Activated naive CD4-positive, alpha-beta T cell treated with anti-CD3 and anti-CD28 coated beads for 36 hours (primary cell): ENCODE data around the gene GAPDH. TPM values are rescaled to one million over a fixed set of nuclear protein-coding genes. Genes with fewer than 3 reads are reported as not detected.
A peak's percentile ranks its signal among the peaks of the same experiment; 100 is the strongest.
"Not testable (repeated sequence)": the region's sequence is repeated elsewhere in the genome, so short reads cannot be mapped to it uniquely, and the experiment has no call there.

Experiments
- CTCF ChIA-PET: fragments of 350-600 bp; sonication (Branson Sonifier 250); formaldehyde crosslinking; loops from one replicate; lab custom pipeline; 2021; ENCODE audit warnings: antibody characterized with exemption; lab: Charles Lee
- DNase-seq: peaks from one replicate; pipeline ENCODE4 v3.0.0-alpha.2; 2020
- H3K27ac Mint-ChIP-seq: one replicate; pipeline ENCODE4 v1.8.0; 2021; ENCODE audit warnings: mild to moderate bottlenecking, mixed read lengths
- H3K27me3 Mint-ChIP-seq: one replicate; pipeline ENCODE4 v1.8.0; 2021; ENCODE audit warnings: low read depth, mixed read lengths
- H3K36me3 Mint-ChIP-seq: one replicate; pipeline ENCODE4 v1.8.0; 2021; ENCODE audit warnings: low read depth, mixed read lengths
- H3K4me1 Mint-ChIP-seq: one replicate; pipeline ENCODE4 v1.8.0; 2021; ENCODE audit warnings: low read depth, mixed read lengths
- H3K4me3 Mint-ChIP-seq: one replicate; pipeline ENCODE4 v1.8.0; 2021; ENCODE audit warnings: mild to moderate bottlenecking, moderate library complexity, mixed read lengths
- H3K9me3 Mint-ChIP-seq: one replicate; pipeline ENCODE4 v1.8.0; 2021; ENCODE audit warnings: mixed read lengths
- intact Hi-C: fragments of 100-400 bp; cut with micrococcal nuclease; formaldehyde crosslinking; loops from one replicate; pipeline ENCODE4 v1.15.1; 2023
- total RNA-seq, 2 experiments: library from RNA; stranded (reverse); gene quantifications; one replicate each; pipeline ENCODE4 v1.2.3, GENCODE V29; 2021

The GAPDH gene
- total RNA-seq, 2 experiments from 2014 or later: 6,537 to 6,787 TPM

DNA sequence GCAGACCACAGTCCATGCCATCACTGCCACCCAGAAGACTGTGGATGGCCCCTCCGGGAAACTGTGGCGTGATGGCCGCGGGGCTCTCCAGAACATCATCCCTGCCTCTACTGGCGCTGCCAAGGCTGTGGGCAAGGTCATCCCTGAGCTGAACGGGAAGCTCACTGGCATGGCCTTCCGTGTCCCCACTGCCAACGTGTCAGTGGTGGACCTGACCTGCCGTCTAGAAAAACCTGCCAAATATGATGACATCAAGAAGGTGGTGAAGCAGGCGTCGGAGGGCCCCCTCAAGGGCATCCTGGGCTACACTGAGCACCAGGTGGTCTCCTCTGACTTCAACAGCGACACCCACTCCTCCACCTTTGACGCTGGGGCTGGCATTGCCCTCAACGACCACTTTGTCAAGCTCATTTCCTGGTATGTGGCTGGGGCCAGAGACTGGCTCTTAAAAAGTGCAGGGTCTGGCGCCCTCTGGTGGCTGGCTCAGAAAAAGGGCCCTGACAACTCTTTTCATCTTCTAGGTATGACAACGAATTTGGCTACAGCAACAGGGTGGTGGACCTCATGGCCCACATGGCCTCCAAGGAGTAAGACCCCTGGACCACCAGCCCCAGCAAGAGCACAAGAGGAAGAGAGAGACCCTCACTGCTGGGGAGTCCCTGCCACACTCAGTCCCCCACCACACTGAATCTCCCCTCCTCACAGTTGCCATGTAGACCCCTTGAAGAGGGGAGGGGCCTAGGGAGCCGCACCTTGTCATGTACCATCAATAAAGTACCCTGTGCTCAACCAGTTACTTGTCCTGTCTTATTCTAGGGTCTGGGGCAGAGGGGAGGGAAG is 3.5 kb downstream of the GAPDH start:
- intact Hi-C loops: loop anchor here (1.0 kb wide), 1 partner anchor 114 kb away; no protein-coding TSS in a partner anchor
- Mint-ChIP-seq H3K36me3 (peaks cover 43% of the 10 kb centered on the region), H3K4me1 (peaks cover 59% of the 10 kb centered on the region), H3K4me3 (peak overlapping the region; percentile 94), H3K27ac (peak overlapping the region; percentile 85)
- not testable (repeated sequence) for H3K9me3 Mint-ChIP-seq, H3K27me3 Mint-ChIP-seq
- CTCF ChIA-PET: interaction anchor here (0.5 to 7.7 kb wide), 21 partner anchors 9 to 352 kb away, joined by 3 to 65 read pairs (median 4); partner anchors contain the start of genes IFFO1 and SPSB2
- DNase-seq: peak; percentile 91

DNA sequence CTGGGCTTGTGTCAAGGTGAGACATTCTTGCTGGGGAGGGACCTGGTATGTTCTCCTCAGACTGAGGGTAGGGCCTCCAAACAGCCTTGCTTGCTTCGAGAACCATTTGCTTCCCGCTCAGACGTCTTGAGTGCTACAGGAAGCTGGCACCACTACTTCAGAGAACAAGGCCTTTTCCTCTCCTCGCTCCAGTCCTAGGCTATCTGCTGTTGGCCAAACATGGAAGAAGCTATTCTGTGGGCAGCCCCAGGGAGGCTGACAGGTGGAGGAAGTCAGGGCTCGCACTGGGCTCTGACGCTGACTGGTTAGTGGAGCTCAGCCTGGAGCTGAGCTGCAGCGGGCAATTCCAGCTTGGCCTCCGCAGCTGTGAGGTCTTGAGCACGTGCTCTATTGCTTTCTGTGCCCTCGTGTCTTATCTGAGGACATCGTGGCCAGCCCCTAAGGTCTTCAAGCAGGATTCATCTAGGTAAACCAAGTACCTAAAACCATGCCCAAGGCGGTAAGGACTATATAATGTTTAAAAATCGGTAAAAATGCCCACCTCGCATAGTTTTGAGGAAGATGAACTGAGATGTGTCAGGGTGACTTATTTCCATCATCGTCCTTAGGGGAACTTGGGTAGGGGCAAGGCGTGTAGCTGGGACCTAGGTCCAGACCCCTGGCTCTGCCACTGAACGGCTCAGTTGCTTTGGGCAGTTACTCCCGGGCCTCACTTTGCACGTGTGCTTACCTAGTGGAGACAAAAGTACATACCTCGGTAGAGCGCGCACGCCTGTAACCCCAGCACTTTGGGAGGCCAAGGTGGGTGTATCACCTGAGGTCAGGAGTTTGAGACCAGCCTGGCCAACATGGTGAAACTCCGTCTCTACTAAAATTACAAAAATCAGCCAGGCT is 4.3 kb downstream of the GAPDH start:
- no peak overlapping the region for H3K27ac Mint-ChIP-seq
- DNase-seq: no peak
- no peaks in the 10 kb centered on the region for H3K9me3 Mint-ChIP-seq
- H3K27me3 Mint-ChIP-seq: no peaks in the 10 kb centered on the region
- peaks cover 41% of the 10 kb centered on the region for H3K36me3 Mint-ChIP-seq
- H3K4me1 Mint-ChIP-seq: peaks cover 57% of the 10 kb centered on the region
- intact Hi-C loops: loop anchor here (1.0 kb wide), 1 partner anchor 115 kb away; no protein-coding TSS in a partner anchor
- CTCF ChIA-PET: interaction anchor here (0.5 to 7.7 kb wide), 18 partner anchors 8 to 334 kb away, joined by 3 to 65 read pairs (median 6); partner anchors contain the start of gene SPSB2
- no peak overlapping the region for H3K4me3 Mint-ChIP-seq

DNA sequence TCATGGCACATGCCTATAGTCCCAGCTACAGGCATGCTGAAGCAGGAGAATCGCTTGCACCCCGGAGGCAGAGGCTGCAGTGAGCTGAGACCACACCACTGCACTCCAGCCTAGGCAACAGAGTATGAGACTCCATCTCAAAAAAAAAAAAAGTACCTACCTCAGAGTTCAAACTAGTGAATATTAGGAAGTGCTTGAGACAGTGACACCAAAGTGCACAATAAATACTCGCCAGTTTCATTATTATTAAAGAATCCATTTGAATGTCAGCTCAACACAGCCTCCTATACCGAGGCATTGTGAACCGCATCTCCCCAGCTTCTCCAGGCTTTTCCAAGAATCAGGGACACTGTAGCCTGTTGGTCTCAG is 5.0 kb downstream of the GAPDH start:
- CTCF ChIA-PET: interaction anchor here (0.7 to 7.7 kb wide), 11 partner anchors 8 to 213 kb away, joined by 3 to 65 read pairs (median 8); no protein-coding TSS in a partner anchor
- intact Hi-C loops: no loop called here
- Mint-ChIP-seq H3K27ac (no peak overlapping the region), H3K4me1 (peaks cover 57% of the 10 kb centered on the region), H3K36me3 (peaks cover 40% of the 10 kb centered on the region), H3K4me3 (no peak overlapping the region), H3K9me3 (no peaks in the 10 kb centered on the region), H3K27me3 (no peaks in the 10 kb centered on the region)
- DNase-seq: no peak

DNA sequence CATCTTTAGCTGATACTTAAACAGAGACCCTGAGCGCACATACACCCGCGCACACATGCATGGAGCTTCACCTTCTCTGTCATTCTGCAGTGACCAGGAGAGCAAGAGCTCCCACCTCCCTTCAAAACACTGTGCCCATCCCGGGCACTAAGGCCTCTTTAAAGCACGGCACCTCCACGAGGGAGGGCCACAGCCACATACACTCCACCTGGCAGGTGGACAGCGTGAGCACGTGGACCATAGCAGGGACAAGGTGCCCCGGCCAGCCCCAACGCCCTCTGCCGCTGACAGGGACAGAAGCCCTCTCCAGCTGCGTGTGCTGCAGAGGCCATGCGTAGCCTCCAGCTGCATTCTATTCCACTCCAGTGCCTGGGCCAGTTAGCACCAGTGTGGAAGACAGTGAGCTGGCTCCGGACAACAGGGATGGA is 5.4 kb downstream of the GAPDH start:
- peaks cover 39% of the 10 kb centered on the region for H3K36me3 Mint-ChIP-seq
- CTCF ChIA-PET: interaction anchor here (0.7 to 7.7 kb wide), 11 partner anchors 12 to 213 kb away, joined by 3 to 65 read pairs (median 6); partner anchors contain the start of gene IFFO1
- H3K4me1 Mint-ChIP-seq: peaks cover 57% of the 10 kb centered on the region
- intact Hi-C loops: no loop called here
- no peaks in the 10 kb centered on the region for H3K27me3 Mint-ChIP-seq
- DNase-seq: no peak
- no peak overlapping the region for H3K4me3 Mint-ChIP-seq
- H3K9me3 Mint-ChIP-seq: no peaks in the 10 kb centered on the region
- H3K27ac Mint-ChIP-seq: no peak overlapping the region

DNA sequence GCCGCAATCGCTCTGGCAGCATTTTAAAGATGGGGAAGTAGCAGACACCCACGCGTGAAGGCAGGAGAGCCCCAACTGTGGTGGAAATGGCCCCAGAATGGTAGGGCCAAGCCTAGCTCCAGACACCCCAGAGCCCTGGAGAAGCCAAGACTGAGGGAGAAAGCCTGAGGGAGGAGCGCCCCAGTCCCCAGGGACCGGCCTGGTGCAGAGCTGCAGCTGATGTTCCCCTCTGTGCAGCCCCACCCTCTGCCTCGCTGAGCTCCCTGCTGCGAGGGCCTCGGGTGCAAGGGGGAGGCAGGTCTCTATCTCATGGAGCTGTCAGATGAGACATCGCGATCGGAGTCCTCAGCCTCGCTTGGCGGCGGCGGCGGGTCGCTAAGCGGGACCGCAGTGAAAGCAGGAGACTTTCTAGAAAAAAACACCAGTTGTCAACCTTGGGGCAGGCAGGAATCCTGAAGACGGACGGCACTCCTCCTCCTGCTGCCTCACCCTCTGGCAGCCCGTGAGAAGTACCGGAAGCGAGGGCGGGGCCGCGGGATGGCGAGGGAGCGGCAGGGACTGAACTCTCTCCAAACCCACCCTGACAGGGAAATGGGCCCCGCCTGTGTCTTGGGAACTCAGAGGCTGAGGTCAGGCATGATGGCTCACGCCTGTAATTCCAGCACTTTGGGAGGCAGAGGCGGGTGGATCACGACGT is 6.0 kb downstream of the GAPDH start:
- peak overlapping the region; percentile 63 for H3K27ac Mint-ChIP-seq
- H3K4me1 Mint-ChIP-seq: peaks cover 57% of the 10 kb centered on the region
- DNase-seq: peak; percentile 75
- peaks cover 33% of the 10 kb centered on the region for H3K36me3 Mint-ChIP-seq
- H3K27me3 Mint-ChIP-seq: no peaks in the 10 kb centered on the region
- peak overlapping the region; percentile 59 for H3K4me3 Mint-ChIP-seq
- CTCF ChIA-PET: interaction anchor here (0.7 to 7.7 kb wide), 8 partner anchors 11 to 130 kb away, joined by 3 to 65 read pairs (median 5); partner anchors contain the start of gene IFFO1
- intact Hi-C loops: no loop called here
- no peaks in the 10 kb centered on the region for H3K9me3 Mint-ChIP-seq

DNA sequence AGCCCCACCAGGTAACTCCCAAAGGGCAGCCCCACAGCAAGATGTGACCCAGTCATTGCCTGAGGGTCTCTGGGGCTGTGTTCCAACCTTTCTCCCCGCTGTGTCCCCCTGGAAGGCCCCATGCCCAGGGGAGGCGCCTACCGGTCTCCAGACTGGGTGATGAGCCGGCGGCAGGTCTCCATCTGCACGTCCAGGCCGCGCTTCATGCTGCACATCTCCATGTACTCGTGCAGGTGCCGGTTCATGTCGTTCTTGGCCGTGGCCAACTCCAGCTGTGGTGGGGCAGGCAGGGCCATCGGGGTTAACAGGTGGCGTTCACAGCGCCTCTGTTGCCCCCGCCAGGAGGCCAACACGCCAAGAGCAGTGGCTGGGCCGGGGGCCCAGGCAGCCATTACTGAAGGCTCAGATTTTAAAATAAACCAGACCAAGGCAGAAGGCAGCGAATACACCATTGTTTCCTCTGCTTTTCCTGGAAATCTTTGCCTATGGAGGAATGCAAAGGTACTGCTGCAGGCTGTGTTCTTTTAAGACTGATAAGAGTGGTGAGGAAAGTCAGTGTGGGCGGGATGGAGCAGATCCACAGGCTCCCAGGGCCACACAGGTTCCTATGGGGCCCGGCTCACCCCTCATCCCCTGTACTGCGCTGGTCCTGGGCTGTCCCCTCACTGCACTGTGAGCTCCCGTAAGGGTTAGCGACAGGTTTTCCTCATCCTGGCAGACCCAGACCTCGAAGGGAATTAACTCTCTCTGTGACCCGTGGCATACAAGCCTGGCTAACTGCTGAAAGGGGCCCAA is 7.3 kb downstream of the GAPDH start:
- Mint-ChIP-seq H3K4me1 (peaks cover 51% of the 10 kb centered on the region), H3K27me3 (no peaks in the 10 kb centered on the region), H3K9me3 (no peaks in the 10 kb centered on the region), H3K36me3 (peaks cover 24% of the 10 kb centered on the region), H3K27ac (no peak overlapping the region), H3K4me3 (no peak overlapping the region)
- DNase-seq: no peak
- CTCF ChIA-PET: interaction anchor here (0.6 to 7.7 kb wide), 3 partner anchors 10 to 215 kb away, joined by 3 to 65 read pairs (median 4); no protein-coding TSS in a partner anchor
- intact Hi-C loops: no loop called here

DNA sequence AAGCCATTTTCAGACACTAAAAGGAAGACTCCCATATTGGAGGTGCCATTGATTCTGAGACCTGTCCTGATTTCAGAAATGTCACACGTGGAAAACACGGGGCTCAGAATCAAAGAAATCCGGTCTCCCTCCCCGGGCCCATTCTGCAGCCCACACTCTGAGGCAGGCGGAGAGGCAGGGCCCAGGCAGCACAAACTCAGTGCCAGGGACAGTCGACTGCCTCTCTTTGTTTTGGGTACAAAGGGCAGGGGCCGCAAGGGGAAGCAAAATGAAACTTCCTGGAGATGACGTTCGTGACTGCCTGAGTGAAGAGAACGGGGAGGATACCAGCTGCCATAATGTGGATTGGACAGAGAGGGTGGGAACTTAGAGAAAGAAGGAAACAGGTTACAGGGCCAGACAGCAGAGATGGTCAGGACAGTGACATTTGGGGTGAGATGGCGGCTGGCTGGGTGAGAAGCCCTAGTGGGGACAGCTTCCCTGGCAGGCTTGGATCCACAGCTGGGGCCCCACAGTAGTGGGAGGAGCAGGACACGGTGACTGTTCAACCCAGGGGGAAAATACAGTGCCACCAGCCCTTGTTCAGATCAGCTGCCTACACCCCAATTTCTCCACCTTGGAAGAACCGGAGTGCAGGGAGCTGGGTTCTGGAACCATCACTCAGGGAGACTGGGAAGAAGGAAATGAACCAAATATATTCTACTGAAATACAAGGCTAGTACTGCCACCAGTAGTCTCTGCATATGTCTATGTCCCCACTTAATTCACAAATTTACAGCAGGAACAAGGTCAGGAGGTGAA is 8.1 kb downstream of the GAPDH start:
- H3K9me3 Mint-ChIP-seq: no peaks in the 10 kb centered on the region
- intact Hi-C loops: no loop called here
- peaks cover 42% of the 10 kb centered on the region for H3K4me1 Mint-ChIP-seq
- H3K27me3 Mint-ChIP-seq: no peaks in the 10 kb centered on the region
- H3K27ac Mint-ChIP-seq: peak overlapping the region; percentile 72
- CTCF ChIA-PET: interaction anchor here (7.7 kb wide), 1 partner anchor 9 kb away, joined by 65 read pairs; no protein-coding TSS in a partner anchor
- DNase-seq: no peak
- H3K36me3 Mint-ChIP-seq: peaks cover 15% of the 10 kb centered on the region
- H3K4me3 Mint-ChIP-seq: no peak overlapping the region

DNA sequence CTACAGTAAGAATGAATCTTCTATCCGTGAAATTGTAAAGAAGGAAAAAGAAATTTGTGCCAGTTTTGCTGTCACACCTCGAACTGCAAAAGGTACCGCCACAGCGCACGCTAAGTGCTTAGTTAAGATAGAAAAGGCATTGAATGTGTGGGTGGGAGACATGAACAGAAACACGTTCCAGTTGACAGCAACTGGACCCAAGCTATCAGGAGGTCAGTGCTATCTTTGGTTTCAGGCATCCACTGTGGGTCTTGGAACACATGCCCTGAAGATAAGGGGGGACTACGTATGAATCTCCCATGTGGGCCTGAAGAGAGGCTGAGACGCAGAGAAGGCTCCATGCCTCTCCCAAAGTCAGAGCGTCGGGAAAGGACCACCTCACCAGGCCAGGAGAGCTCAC is 11.7 kb downstream of the GAPDH start:
- Mint-ChIP-seq H3K4me3 (no peak overlapping the region), H3K36me3 (peaks cover 11% of the 10 kb centered on the region), H3K9me3 (no peaks in the 10 kb centered on the region), H3K27me3 (no peaks in the 10 kb centered on the region), H3K4me1 (peaks cover 17% of the 10 kb centered on the region), H3K27ac (no peak overlapping the region)
- no peak for DNase-seq
- intact Hi-C loops: no loop called here
- CTCF ChIA-PET: interaction anchor here (2.4 kb wide), 1 partner anchor 8 kb away, joined by 8 read pairs; no protein-coding TSS in a partner anchor

DNA sequence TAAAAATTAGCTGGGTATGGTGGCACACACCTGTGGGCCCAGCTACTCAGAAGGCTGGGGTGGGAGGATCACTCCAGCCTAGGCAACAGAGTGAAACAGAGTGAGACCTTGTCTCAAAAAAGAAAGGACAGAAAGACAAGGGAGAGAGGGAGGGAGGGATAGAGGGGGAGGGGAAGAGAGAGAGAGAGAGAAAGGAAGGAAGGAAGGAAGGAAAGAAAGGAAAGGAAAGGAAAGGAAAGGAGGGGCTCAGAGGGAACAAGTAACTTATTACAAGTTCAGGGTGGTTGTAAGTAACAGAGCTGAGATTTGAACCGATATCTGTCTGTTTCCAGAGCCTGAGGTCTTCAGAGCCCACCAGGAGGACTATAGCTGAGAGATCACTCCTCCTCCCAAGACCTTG is 13.2 kb downstream of the GAPDH start:
- CTCF ChIA-PET: interaction anchor here (2.4 kb wide), 1 partner anchor 9 kb away, joined by 8 read pairs; no protein-coding TSS in a partner anchor
- intact Hi-C loops: no loop called here
- Mint-ChIP-seq H3K4me3 (no peak overlapping the region), H3K4me1 (peaks cover 18% of the 10 kb centered on the region), H3K27ac (no peak overlapping the region), H3K27me3 (no peaks in the 10 kb centered on the region), H3K36me3 (peaks cover 11% of the 10 kb centered on the region), H3K9me3 (no peaks in the 10 kb centered on the region)
- DNase-seq: no peak

DNA sequence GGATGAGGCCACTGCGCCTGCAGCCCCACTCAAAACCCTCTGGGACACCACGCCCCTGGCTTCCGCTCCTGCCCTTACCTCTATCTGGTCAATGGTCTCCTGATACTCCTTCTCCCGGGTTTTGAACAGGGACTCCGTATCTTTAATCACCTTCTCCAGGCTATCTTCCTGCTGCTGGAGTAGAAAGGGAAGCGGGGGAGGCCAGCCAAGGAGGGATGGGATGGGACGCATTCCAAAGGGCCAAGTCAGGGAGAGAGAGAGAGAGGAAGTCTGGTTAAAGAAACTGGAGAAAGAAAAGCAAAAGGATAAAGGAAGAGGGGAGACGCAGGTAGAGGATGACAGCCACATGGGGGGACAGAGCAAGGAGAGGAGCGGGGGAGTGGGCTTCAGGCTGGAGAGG is 13.7 kb downstream of the GAPDH start:
- H3K27me3 Mint-ChIP-seq: no peaks in the 10 kb centered on the region
- peaks cover 11% of the 10 kb centered on the region for H3K36me3 Mint-ChIP-seq
- no peaks in the 10 kb centered on the region for H3K9me3 Mint-ChIP-seq
- DNase-seq: no peak
- no peak overlapping the region for H3K4me3 Mint-ChIP-seq
- CTCF ChIA-PET: interaction anchor here (2.4 kb wide), 1 partner anchor 10 kb away, joined by 8 read pairs; no protein-coding TSS in a partner anchor
- intact Hi-C loops: no loop called here
- no peak overlapping the region for H3K27ac Mint-ChIP-seq
- peaks cover 21% of the 10 kb centered on the region for H3K4me1 Mint-ChIP-seq
